ENCODE results near the gene ADGRB2. TPM values are rescaled to one million over a fixed set of nuclear protein-coding genes. Genes with fewer than 3 reads are reported as not detected.

ADGRB2 gene
- total and polyA plus RNA-seq, 2 of the 4 experiments (the other 2 are of a cell fraction): 2.2 to 11.9 TPM

GRCh38 chr1:31762726-31763670 is 1.1 kb downstream of the ADGRB2 start (continued):
- TF ChIP-seq MAZ (IDR thresholded peaks at IDR 0.05; ENCODE audit: borderline replicate concordance, low read depth, low read length) (peak; percentile 24; the same call in 1 of the 2 replicates), CHD1 (IDR thresholded peaks at IDR 0.05; ENCODE audit: low read depth, low read length) (no peak)

GRCh38 chr1:31762323-31762722 is 1.8 kb downstream of the ADGRB2 start:
- no peaks in the 10 kb centered on the region for H3K9me3 ChIP-seq (ENCODE audit: control insufficient read depth, insufficient read depth, low read length)
- no peak overlapping the region for H3K14ac ChIP-seq (replicated peaks; ENCODE audit: low read depth, low read length)
- H3K27ac ChIP-seq (ENCODE audit: insufficient read depth, low read length): no peak overlapping the region
- H3K9ac ChIP-seq (ENCODE audit: low read depth, low read length): no peak overlapping the region
- 0 out of 2 replicates have a peak overlapping the region, but pooled peaks have one; percentile 14 for H2BK120ac ChIP-seq (ENCODE audit: low read depth, low read length)
- CTCF ChIA-PET: interaction anchor here (0.8 to 1.0 kb wide), 3 partner anchors 17 to 28 kb away, joined by 3 to 4 read pairs (median 3); no protein-coding TSS in a partner anchor
- H3K4me2 ChIP-seq (ENCODE audit: low read depth, low read length): peak overlapping the region; percentile 21
- no peak overlapping the region for H4K91ac ChIP-seq (ENCODE audit: insufficient read depth, low read depth, low read length)
- no peak for DNase-seq
- H3K79me1 ChIP-seq (ENCODE audit: low read depth in 1 of 2, low read length in 2 of 2): peaks cover 0 to 32% of the 10 kb centered on the region in 2 experiments; a peak in 2 of 4 replicates
- peak overlapping the region; percentile 44; the same call in 1 of the 3 replicates for H2BK15ac ChIP-seq (ENCODE audit: low read depth, low read length)
- H2BK20ac ChIP-seq (ENCODE audit: low read depth, low read length): no peak overlapping the region; the same call in 1 of the 2 replicates
- no peaks in the 10 kb centered on the region for H3K36me3 ChIP-seq (ENCODE audit: control insufficient read depth, insufficient read depth, low read length)
- POLR2A ChIA-PET (ENCODE audit: unreplicated experiment): interaction anchor here (1.2 kb wide), 1 partner anchor 27 kb away, joined by 3 read pairs; no protein-coding TSS in a partner anchor
- H2BK5ac ChIP-seq (ENCODE audit: low read depth, low read length, poor library complexity, severe bottlenecking): no peak overlapping the region
- H3K4me1 ChIP-seq (ENCODE audit: control insufficient read depth, insufficient read depth, low read length): peaks cover 21% of the 10 kb centered on the region
- H4K8ac ChIP-seq (ENCODE audit: low read depth in 2 of 2, low read length in 2 of 2): 0 out of 4 replicates have a peak overlapping the region, but pooled peaks of 1 of the 2 experiments have one; percentile 13
- intact Hi-C loops (cut with micrococcal nuclease) (loop anchor here (1.0 to 2.0 kb wide), 2 partner anchors 26 to 301 kb away; no protein-coding TSS in a partner anchor), in situ Hi-C loops (cut with MboI; ENCODE audit: low sequenced_read_pairs) (no loop called here), dilution Hi-C loops (cut with HindIII; ENCODE audit: low sequenced_read_pairs, unreplicated experiment) (no loop called here)
- H4K20me1 ChIP-seq (ENCODE audit: insufficient read depth, low read length): peaks cover 9% of the 10 kb centered on the region
- H3K4me3 ChIP-seq (ENCODE audit: insufficient read depth, low read depth, low read length): peak overlapping the region; percentile 47; the same call in 1 of the 2 replicates
- H3K18ac ChIP-seq (ENCODE audit: low read depth, low read length): no peak overlapping the region
- no peak for ATAC-seq (ENCODE audit: low read depth)
- peak overlapping the region; percentile 72 for H3K4ac ChIP-seq (ENCODE audit: low read depth, low read length)
- H3K9me1 ChIP-seq (ENCODE audit: insufficient read depth, low read length): peaks cover 11% of the 10 kb centered on the region
- no peak overlapping the region for H3K56ac ChIP-seq (ENCODE audit: extremely low read depth, insufficient read depth, low read length)
- no CpG with 5 or more reads among the region's 7 CpGs for WGBS, 2 experiments (ENCODE audit: extremely low coverage in 2 of 2, insufficient read length in 1 of 2)
- H3K27me3 ChIP-seq (ENCODE audit: control insufficient read depth, insufficient read depth, low read length): peaks cover 4% of the 10 kb centered on the region
- H2AK9ac ChIP-seq (replicated peaks; ENCODE audit: low read depth, low read length, poor library complexity): peak overlapping the region; percentile 3
- H4K5ac ChIP-seq (ENCODE audit: low read depth, low read length): no peak overlapping the region
- H3K23ac ChIP-seq (ENCODE audit: low read depth, low read length): peak overlapping the region; percentile 87; the same call in 1 of the 2 replicates
- BruUV-seq (replicated peaks): no TSS peak
- peak overlapping the region; percentile 64; the same call in 1 of the 2 replicates for H2AK5ac ChIP-seq (ENCODE audit: low read depth, low read length)
- H2AFZ ChIP-seq (replicated peaks; ENCODE audit: low read length, poor library complexity): peak overlapping the region; percentile 93
- TF ChIP-seq MAZ (IDR thresholded peaks at IDR 0.05; ENCODE audit: borderline replicate concordance, low read depth, low read length) (no peak), MXI1 (IDR thresholded peaks at IDR 0.05; ENCODE audit: borderline replicate concordance, low read depth, low read length) (no peak), NFE2L2 (IDR thresholded peaks at IDR 0.05; ENCODE audit: low read depth, low read length) (no peak), RCOR1 (IDR thresholded peaks at IDR 0.05; ENCODE audit: insufficient replicate concordance, low read length) (no peak), POLR2A (IDR thresholded peaks at IDR 0.05; ENCODE audit: low read depth, low read length) (no peak), FOS (IDR thresholded peaks at IDR 0.05; ENCODE audit: low read depth, low read length) (no peak), MAFK (IDR thresholded peaks at IDR 0.05; ENCODE audit: low read depth, low read length) (no peak), CEBPB (IDR thresholded peaks at IDR 0.05; ENCODE audit: low read depth, low read length) (no peak), RFX5 (IDR thresholded peaks at IDR 0.05; ENCODE audit: low read depth, low read length) (no peak), USF2 (IDR thresholded peaks at IDR 0.05; ENCODE audit: low read depth, low read length) (no peak), CHD1 (IDR thresholded peaks at IDR 0.05; ENCODE audit: low read depth, low read length) (no peak), BHLHE40 (IDR thresholded peaks at IDR 0.05; ENCODE audit: low read depth, low read length) (no peak), ELK1 (IDR thresholded peaks at IDR 0.05; ENCODE audit: borderline replicate concordance, low read depth, low read length) (no peak)

Data from IMR-90 (cell line).